Activated naive CD4-positive, alpha-beta T cell treated with anti-CD3 and anti-CD28 coated beads, Interleukin-2, amount 50 U/mL, for 72 hours (primary cell): ENCODE data around the gene C11orf21. TPM values are rescaled to one million over a fixed set of nuclear protein-coding genes. Genes with fewer than 3 reads are reported as not detected.

ENCODE experiments used
- ATAC-seq, 2 donors: fragments of 150-1000 bp; cut with Tn5 transposase; 2 replicates each; pipeline ENCODE4 v1.10.0; 2021; ENCODE audit warnings: mild to moderate bottlenecking in 2 of 2, moderate library complexity in 2 of 2
- DNase-seq, 2 donors: peaks; one replicate each; pipeline ENCODE4 v3.0.0; 2021 to 2022; ENCODE audit warnings: low spot score in 2 of 2
- H3K27ac Mint-ChIP-seq, 2 donors: one replicate each; pipeline ENCODE4 v1.8.0; 2022; ENCODE audit warnings: mild to moderate bottlenecking in 2 of 2, mixed read lengths in 2 of 2
- H3K36me3 Mint-ChIP-seq, 2 donors: one replicate each; pipeline ENCODE4 v1.8.0; 2022; ENCODE audit warnings: mixed read lengths in 2 of 2
- H3K9me3 Mint-ChIP-seq, 2 donors: one replicate each; pipeline ENCODE4 v1.8.0; 2022; ENCODE audit warnings: mixed read lengths in 2 of 2
- total RNA-seq, 2 donors: library from RNA; stranded (reverse); gene quantifications; one replicate each; pipeline ENCODE4 v1.2.3, GENCODE V29; 2022

Gene C11orf21
- total RNA-seq, 2 donors from 2014 or later: 7.8 to 10.2 TPM

- Mint-ChIP-seq H3K36me3 (no peaks in the 10 kb centered on the region), H3K27ac (peak overlapping the region in 1 of 2 donors; percentile 87), H3K9me3 (no peaks in the 10 kb centered on the region)
- DNase-seq: no peak
- no peak for ATAC-seq
Observed at GRCh38 chr11:2304506-2305139, 2.9 kb upstream of the C11orf21 start.

- no peak for DNase-seq
- Mint-ChIP-seq H3K36me3 (no peaks in the 10 kb centered on the region), H3K27ac (peak overlapping the region; percentile 50 to 87), H3K9me3 (no peaks in the 10 kb centered on the region)
- ATAC-seq: no peak
Observed at GRCh38 chr11:2303627-2304505, 2.1 kb upstream of the C11orf21 start.

- DNase-seq (no peak), ATAC-seq (peak in 1 of 2 donors; percentile 22)
- peak overlapping the region; percentile 15 to 87 for H3K27ac Mint-ChIP-seq
- no peaks in the 10 kb centered on the region for H3K9me3 Mint-ChIP-seq
- H3K36me3 Mint-ChIP-seq: no peaks in the 10 kb centered on the region
Observed at GRCh38 chr11:2302896-2303626, 1.3 kb upstream of the C11orf21 start.

GRCh38 chr11:2302306-2302895 is 683 bp upstream of the C11orf21 start:
- no peak for DNase-seq
- peak; percentile 10 to 43 for ATAC-seq
- Mint-ChIP-seq H3K36me3 (no peaks in the 10 kb centered on the region), H3K27ac (peak overlapping the region; percentile 46 to 87), H3K9me3 (no peaks in the 10 kb centered on the region)

GRCh38 chr11:2300936-2301630 is 635 bp downstream of the C11orf21 start:
- H3K9me3 Mint-ChIP-seq: no peaks in the 10 kb centered on the region
- no peaks in the 10 kb centered on the region for H3K36me3 Mint-ChIP-seq
- no peak for ATAC-seq
- no peak for DNase-seq
- H3K27ac Mint-ChIP-seq: peak overlapping the region; percentile 77 to 87

DNA sequence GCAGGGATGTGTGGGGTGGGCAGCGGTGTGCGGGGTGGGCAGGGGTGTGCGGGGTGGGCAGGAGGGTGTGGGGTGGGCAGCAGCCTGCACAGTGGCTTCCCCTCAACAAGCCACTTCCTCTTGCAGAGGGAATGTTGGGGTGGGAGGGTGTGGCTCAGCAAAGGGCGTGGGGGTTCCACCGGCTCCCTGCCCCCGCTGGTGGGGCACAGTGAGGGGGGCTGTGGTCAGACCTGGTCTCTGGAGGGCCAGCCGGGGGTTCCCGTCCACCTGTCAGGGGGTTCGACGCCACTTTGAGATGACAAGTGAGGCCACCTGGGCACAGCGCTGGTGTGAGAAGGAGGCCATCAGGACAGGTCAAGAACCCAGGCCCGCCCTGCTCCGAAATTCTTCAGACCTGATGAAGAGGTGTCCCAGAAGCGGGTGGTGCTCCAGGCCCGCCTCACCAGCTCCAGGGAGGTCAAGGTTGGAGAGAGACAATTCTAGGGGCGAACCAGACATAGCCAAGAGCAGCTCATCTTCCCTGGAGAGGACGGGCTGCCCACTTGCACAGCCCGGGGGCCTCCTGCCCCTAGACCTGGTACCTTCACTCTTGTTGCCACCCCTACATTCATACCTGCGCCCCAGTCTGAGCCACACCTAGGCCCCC is 1.3 kb downstream of the C11orf21 start:
- ATAC-seq (no peak), DNase-seq (peak in 1 of 2 donors; percentile 57)
- Mint-ChIP-seq H3K27ac (peak overlapping the region in 1 of 2 donors; percentile 87), H3K9me3 (no peaks in the 10 kb centered on the region), H3K36me3 (no peaks in the 10 kb centered on the region)

GRCh38 chr11:2299773-2300172 is 1.9 kb downstream of the C11orf21 start:
- H3K9me3 Mint-ChIP-seq: no peaks in the 10 kb centered on the region
- no peak for ATAC-seq
- H3K36me3 Mint-ChIP-seq: no peaks in the 10 kb centered on the region
- peak overlapping the region in 1 of 2 donors; percentile 63 for H3K27ac Mint-ChIP-seq
- no peak for DNase-seq

DNA sequence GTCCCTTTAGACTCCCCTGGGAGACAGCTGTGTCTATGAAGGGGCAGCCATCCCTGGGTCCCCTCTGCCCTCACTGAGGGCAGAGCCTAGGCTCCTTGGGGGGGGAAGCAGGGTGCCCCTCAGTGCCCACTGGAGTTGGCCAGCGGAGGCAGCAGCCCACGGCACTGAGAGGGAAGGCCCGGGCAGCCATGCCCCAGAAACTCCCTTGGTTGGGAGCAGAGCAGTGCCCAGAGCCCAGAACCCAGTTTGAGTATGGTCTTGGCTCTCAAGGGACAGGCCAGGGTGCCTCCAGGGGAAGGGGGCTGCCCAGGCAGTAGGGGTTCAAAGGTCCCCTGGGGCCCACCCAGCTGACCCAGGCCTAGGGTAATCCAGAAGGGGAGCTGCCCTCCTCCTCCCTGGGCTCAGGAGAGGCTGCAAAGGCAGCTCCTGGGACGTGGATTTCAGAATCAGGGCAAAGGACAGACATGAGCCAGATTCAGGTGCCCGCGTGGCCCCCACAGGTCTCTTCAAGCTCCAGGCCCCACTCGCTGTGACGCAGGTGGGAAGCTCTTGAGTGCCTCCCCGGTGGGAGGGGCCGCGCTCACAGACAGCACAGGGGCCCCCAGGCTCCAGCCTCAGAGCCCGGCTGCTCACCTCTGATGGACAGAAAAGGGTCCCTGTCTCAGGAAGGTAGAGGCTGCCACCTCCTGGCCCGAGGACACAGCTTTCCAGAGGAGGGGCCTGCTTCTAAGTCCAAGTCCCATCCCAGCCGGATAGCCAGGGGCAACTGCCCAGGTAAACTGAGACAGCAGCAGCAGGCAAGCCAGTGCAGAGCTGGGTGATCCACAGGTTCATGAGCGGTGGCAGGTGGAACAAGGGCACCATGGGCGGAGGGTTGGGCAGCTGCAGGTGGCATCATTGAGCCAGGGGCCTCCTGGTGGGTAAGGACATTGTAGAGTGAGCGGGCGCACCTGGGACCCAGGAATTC is 2.6 kb downstream of the C11orf21 start:
- H3K9me3 Mint-ChIP-seq: no peaks in the 10 kb centered on the region
- DNase-seq (no peak), ATAC-seq (no peak)
- no peaks in the 10 kb centered on the region for H3K36me3 Mint-ChIP-seq
- peak overlapping the region in 1 of 2 donors; percentile 63 for H3K27ac Mint-ChIP-seq

- Mint-ChIP-seq H3K27ac (peak overlapping the region; percentile 52 to 61), H3K9me3 (no peaks in the 10 kb centered on the region), H3K36me3 (no peaks in the 10 kb centered on the region)
- ATAC-seq: no peak
- no peak for DNase-seq
Observed at GRCh38 chr11:2298131-2298794, 3.5 kb downstream of the C11orf21 start.

DNA sequence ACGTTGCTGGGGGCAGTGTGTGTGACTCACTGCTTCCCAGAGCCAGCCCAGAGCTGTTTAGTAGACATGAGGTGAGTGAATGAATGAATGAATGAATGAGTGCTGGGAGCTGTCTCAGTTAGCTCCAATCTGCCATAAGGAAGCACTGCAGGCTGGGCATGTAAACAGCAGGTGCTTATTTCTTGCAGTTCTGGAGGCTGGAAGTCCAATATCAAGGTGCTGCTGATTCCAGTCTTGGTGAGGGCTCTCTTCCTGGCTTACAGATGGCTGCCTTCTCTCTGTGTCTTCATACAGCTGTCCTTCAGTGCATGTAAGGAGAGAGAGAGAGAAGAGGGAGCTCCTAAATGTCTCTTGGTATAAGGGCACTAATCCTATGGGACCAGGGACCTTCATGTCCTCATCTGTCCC is 4.1 kb downstream of the C11orf21 start:
- Mint-ChIP-seq H3K9me3 (no peaks in the 10 kb centered on the region), H3K27ac (peak overlapping the region; percentile 19 to 52)

GRCh38 chr11:2296913-2297622 is 4.7 kb downstream of the C11orf21 start:
- Mint-ChIP-seq H3K27ac (peak overlapping the region; percentile 19 to 52), H3K36me3 (no peaks in the 10 kb centered on the region), H3K9me3 (no peaks in the 10 kb centered on the region)
- ATAC-seq (no peak), DNase-seq (peak; percentile 1 to 54)

More for the DNA sequence above, 4.1 kb downstream of the C11orf21 start:
- no peaks in the 10 kb centered on the region for H3K36me3 Mint-ChIP-seq
- ATAC-seq: no peak
- DNase-seq: no peak

DNA sequence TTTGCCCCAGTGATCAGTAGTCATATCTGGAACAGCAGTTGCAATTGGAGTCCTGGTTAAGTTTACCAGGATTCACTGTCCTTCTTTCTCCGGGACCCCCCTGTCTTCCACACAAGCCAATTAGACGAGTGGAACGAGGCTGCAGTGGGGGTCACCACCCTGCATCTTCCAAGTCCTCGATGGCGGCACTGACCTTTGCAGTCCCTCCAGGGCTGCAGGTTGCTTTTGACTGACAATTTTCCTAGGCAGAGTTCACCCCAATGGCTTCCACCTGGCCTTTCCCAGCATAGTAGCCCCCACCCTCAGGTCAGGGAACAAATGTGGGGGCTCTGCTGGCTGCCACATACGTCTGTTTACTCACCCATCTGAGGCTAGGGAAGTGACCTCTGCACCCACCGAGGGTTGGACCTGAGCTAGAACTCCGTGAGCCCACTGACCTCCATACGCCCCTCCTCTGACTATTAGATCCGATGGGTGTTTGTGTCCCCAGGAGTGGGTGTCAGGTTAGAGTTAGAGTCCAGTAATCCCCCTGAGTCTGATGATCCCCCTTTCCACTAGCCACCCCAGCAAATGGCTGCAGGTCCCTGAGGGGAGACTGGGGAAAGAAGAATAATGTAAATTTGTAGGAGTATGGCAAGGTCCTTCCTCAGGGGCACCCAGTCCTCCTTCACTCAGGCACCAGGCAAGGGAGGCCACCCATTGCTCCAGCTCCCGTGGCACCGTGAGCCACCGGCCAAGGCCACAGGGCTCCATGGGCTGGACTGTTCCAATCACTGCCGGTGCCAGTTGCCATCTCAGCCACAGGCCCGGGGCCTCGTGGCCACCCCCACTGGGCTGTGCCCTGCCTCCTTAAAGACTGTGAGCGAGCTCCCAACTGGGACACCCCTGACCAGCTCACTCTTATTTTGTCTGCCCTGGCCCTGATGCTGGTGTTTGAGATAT is 5.5 kb downstream of the C11orf21 start:
- Mint-ChIP-seq H3K27ac (no peak overlapping the region), H3K9me3 (no peaks in the 10 kb centered on the region), H3K36me3 (no peaks in the 10 kb centered on the region)
- ATAC-seq (no peak), DNase-seq (peak; percentile 1 to 40)

DNA sequence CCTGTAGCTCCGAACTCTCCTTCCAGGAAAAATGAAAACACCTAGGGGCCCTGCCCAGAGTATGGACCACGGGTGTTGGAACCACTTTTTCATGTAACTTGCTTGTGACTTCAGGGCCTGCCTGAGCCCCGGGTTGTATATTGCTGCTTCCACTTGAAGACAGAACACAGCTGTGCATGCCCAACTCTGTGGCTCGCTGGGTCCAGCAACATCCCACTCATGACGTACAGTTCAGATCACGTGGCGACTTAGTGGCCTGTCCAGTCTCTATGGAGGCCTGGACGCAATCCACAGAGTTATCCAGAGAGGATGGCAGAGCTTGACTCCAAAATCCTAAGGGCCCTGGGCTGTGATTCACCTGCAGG is 6.8 kb downstream of the C11orf21 start:
- H3K27ac Mint-ChIP-seq: no peak overlapping the region
- DNase-seq (peak in 1 of 2 donors; percentile 0), ATAC-seq (no peak)
- H3K9me3 Mint-ChIP-seq: no peaks in the 10 kb centered on the region
- H3K36me3 Mint-ChIP-seq: no peaks in the 10 kb centered on the region
